Activated CD8-positive, alpha-beta memory T cell treated with anti-CD3 and anti-CD28 coated beads for 36 hours (primary cell): ENCODE results near the gene SPAG4. TPM values are rescaled to one million over a fixed set of nuclear protein-coding genes. Genes with fewer than 3 reads are reported as not detected.

Experiments used
- CTCF ChIA-PET: fragments of 350-600 bp; sonication (Branson Sonifier 250); formaldehyde crosslinking; loops from one replicate; lab custom pipeline; 2021; ENCODE audit warnings: antibody characterized with exemption; lab: Charles Lee
- POLR2A ChIA-PET: fragments of 350-600 bp; sonication (Branson Sonifier 250); formaldehyde crosslinking; loops from one replicate; lab custom pipeline; 2021; ENCODE audit warnings: antibody characterized with exemption; lab: Charles Lee
- total RNA-seq, 2 experiments: library from RNA; stranded (reverse); gene quantifications; one replicate each; pipeline ENCODE4 v1.2.3, GENCODE V29; 2021

The SPAG4 gene
- total RNA-seq, 2 experiments from 2014 or later: 3.5 to 4.7 TPM

DNA sequence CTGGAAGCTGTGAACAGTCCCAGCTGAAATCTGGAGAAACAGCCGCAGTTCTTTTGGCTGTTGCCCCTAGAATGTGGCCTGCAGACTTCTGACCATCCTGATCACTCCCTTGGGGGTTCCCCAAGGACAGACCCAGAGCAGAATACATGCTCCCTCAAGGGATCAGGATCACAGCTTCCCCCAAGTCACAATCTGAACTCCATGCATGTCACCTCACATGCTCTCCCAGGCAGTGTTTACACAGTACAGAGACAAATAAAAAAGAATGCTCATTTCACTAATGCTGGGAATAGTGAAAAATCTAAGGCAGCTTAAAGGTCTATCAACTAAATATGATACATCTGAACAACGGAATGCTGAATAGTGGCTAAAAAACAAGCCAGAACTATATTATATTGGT is 20.5 kb downstream of the SPAG4 start:
- ChIA-PET POLR2A (interaction anchor here (0.6 kb wide), 1 partner anchor 11 kb away, joined by 3 read pairs; no protein-coding TSS in a partner anchor), CTCF (interaction anchor here (0.5 kb wide), 2 partner anchors 140 to 1104 kb away, joined by 4 read pairs; no protein-coding TSS in a partner anchor)

DNA sequence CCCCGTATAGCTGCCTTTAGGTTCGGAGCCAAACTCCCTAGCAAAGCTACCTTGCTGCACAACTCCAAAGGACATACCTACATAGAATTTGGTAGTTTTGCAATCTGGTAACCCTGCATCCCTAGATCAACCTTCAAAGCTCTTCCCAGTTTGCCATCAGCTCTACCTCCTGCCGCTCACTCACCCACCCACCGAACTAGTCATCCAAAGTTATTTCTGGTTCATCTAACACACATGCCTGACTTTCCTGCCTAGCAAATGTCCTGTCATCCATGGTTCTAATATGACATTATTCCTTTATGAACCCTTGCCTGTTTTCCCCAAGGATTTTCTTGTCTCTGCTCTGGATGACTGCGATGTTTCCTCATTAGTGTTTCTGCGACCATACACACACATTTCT is 21.6 kb downstream of the SPAG4 start:
- ChIA-PET POLR2A (interaction anchor here (0.6 kb wide), 1 partner anchor 103 kb away, joined by 3 read pairs; no protein-coding TSS in a partner anchor), CTCF (no interaction called here)

DNA sequence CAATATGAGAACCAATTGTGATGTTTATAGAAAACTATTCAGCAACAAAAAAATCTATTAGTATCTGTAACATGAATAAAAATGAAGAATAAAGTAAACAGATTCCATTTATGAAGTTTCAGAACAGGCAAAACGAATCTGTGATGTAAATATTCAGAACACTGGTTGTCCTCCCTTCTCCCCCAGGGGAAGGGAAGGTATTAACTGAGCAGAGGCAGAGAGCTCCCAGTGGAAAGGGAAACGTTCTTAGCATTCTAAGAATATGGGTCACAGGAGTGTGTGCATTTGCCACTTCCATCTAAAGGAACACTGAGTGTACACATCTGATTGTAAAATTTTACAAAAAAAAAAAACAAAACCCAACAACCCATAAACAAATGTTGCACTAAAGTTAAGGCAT is 23.1 kb downstream of the SPAG4 start:
- ChIA-PET POLR2A (no interaction called here), CTCF (no interaction called here)

GRCh38 chr20:35640724-35641123 is 25.1 kb downstream of the SPAG4 start:
- ChIA-PET CTCF (no interaction called here), POLR2A (no interaction called here)

DNA sequence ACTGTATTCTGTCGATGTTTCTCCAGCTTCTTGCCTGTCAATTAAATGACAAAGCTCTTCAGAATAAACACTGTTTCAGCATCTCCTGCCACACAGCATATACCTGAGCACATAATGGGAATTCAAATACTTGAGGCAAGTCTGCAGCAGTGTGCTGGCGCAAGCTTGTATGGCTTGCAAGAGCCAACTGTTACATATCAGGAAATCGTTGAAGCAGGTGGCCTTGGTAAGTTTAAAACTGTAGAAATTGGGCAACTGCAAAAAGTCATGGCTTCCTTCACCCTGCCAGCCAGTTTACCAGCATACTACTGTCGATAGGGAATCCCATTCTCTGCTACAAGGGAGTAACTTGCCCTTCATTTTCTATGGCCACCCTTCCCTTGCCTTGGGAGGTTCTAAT is 26.1 kb downstream of the SPAG4 start:
- CTCF ChIA-PET: no interaction called here
- POLR2A ChIA-PET: no interaction called here

DNA sequence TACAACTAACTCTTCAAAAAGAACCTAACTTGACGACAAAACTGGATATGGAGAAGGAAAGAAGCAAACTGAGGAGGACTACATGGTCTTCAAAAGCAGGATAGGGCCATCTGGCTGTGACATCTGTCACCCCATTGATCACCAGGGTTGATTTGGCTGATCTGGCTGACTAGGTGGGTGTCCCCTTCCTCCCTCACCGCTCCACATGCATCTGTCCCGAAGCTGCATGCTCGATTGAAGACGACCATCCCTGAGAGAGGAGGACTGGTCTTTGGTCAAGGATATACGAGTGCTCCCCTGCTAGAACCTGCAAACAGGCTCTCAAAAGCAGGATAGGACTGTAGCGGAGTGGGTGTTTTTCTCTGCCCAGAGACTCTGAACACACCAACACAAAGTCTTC is 27.4 kb downstream of the SPAG4 start:
- ChIA-PET POLR2A (no interaction called here), CTCF (no interaction called here)

DNA sequence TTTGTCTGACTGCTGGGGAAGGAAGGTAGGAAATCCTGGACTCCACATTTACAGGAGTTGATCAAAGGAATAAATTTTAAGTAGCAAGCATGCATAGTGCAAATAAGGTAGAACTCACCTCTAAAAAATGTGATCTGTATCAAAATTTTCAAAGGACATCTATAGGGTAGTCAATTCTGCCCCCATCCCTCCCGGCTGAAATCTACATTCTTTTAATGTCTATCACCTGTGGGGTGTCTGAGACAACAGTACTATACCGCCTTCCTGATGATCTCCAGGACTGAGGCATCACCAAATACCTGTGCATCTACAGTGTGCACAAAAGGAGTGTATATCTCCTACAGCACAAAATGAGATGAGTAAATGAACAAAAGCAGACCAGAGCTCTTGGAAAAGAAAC is 29.2 kb downstream of the SPAG4 start:
- CTCF ChIA-PET: no interaction called here
- POLR2A ChIA-PET: interaction anchor here (0.6 kb wide), 1 partner anchor 29 kb away, joined by 5 read pairs; the partner anchor contains the start of gene SPAG4

DNA sequence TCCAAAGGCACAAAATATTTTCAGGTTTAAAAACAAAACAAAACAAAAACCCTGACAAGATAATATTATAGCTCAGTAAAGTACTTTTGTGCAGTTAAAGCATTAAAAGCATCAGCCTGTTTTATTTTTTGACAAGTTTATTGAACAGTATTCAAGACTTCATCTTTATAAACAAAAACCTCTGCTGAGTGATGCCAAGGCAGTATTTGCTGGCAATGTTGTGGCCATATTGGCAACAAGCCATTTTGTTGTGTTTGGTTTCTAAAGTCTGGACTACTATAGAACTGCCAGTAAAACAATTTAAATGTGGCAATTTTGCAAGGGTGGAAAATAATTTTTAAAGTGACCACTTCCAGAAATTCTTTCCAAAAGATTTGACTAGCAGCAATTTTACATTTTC is 33.2 kb downstream of the SPAG4 start:
- POLR2A ChIA-PET: no interaction called here
- CTCF ChIA-PET: interaction anchor here (1.2 kb wide), 1 partner anchor 15 kb away, joined by 3 read pairs; the partner anchor contains the start of genes CPNE1 and RBM12

DNA sequence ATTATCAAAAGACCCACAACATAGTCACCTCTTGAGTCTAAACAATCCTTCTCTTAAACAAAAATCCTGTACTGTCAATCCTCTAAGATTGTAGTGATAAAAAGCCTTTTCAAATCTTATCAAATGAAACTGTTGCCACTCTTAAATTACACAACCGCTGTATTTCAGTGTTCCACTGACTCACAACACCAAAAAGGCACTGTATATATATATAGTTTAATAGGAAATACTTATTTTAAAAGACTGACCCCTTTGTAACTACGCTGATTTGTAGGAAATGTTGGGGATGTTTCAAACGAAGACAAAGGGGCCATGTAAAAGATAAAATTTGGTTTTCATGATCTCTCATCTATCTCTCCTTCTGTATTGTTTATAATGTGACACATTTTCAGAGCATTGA is 35.0 kb downstream of the SPAG4 start:
- ChIA-PET POLR2A (no interaction called here), CTCF (no interaction called here)

DNA sequence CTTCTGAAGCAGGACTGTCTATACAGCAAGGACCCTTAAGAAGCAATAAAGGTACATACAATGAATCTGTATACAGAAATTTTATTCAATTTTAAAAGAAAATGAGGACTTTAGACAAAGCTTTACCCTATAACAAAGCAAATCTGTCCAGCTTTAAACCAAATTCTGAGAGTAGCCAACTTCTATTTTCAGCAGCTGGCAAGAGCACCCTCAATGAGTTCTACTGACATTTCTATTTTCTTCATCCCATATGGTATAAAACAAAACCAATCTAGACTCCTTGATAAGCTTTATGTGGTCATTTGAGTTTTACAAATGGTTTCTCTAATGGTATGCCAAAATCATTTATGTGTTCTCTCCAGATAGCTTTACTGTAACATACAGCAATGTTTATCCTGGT is 36.3 kb downstream of the SPAG4 start:
- POLR2A ChIA-PET: no interaction called here
- CTCF ChIA-PET: no interaction called here

GRCh38 chr20:35652641-35653429 is 37.2 kb downstream of the SPAG4 start:
- POLR2A ChIA-PET: interaction anchor here (0.6 kb wide), 1 partner anchor 84 kb away, joined by 3 read pairs; no protein-coding TSS in a partner anchor
- CTCF ChIA-PET: no interaction called here

DNA sequence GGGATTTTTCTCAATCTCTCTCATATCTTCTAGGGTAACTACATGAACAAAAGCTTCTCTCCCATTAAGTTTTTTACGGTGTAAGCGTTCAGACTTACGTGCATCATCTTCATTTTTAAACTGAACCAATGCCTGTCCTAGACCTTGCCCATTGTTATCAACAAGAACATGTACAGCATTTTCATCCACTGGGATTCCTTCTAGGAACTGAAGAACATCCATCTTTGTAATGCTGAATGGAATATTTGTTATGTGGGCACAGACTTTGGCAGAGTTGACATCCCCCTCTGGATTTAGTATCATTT is 37.8 kb downstream of the SPAG4 start:
- ChIA-PET CTCF (no interaction called here), POLR2A (interaction anchor here (0.6 kb wide), 1 partner anchor 85 kb away, joined by 3 read pairs; no protein-coding TSS in a partner anchor)

- POLR2A ChIA-PET: interaction anchor here (0.6 kb wide), 1 partner anchor 85 kb away, joined by 3 read pairs; no protein-coding TSS in a partner anchor
- CTCF ChIA-PET: no interaction called here
Measured at GRCh38 chr20:35653893-35654292, 38.3 kb downstream of the SPAG4 start.

DNA sequence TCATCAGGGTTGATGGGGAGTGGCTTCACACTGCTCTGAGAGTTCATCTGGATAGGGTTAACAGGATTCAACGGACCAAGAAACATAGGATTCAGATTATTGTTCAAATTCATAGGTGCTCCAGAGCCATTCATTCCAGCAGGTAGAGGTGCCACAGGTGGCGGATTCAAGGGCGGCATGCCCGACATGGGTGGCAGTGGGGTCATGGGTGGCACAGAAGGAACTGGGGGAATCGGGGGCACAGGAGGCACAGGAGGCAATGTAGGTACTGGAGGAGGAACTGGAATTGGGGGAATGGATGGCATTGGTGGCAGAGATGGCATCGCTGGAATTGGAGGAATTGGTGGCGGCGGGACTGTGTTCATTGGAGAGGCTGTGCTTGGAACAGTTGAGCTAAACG is 38.8 kb downstream of the SPAG4 start:
- ChIA-PET POLR2A (no interaction called here), CTCF (no interaction called here)

- ChIA-PET CTCF (no interaction called here), POLR2A (no interaction called here)
Measured at GRCh38 chr20:35657271-35657670, 41.6 kb downstream of the SPAG4 start.

DNA sequence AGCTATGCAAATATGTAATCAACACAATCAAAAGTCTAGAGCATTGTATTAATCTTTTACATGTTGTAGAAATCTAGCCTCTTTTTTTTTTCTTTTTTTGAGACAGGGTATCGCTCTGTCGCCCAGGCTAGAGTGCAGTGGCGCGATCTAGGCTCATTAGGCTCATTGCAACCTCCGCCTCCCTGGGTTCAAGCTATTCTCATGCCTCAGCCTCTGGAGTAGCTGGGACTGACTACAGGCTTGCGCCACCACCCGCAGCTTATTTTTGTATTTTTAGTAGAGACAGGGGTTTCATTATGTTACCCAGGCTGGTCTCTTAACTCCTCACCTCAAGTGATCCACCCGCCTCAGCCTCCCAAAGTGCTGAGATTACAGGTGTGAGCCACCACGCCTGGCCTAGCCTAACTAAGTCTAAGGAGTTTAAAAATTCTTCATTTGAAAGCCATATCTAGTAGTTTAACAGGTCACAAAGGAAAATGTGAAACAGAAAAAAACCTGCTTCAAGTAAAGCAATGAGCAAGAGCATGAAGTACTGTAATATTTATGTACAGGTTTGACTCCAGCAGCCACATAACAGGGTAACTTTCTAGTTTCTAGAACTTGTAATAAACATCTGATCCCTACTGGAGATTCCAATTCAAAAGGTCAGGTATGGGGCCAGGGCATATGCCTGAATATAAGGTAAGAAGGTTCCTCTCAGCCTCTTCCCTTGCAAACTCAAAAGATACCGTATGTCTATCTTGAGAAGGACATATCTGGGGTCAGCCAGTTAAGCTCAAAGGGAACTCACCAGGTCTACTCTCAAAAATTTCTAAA is 44.7 kb downstream of the SPAG4 start:
- ChIA-PET POLR2A (interaction anchor here (0.5 to 5.7 kb wide), 5 partner anchors 42 to 1519 kb away, joined by 3 to 77 read pairs (median 3); partner anchors contain the start of genes MROH8, RPN2 and SPAG4), CTCF (interaction anchor here (0.9 to 2.1 kb wide), 4 partner anchors 39 to 45 kb away, joined by 3 to 6 read pairs (median 4); partner anchors contain the start of gene SPAG4)

- CTCF ChIA-PET: interaction anchor here (0.9 to 2.1 kb wide), 6 partner anchors 40 to 293 kb away, joined by 3 to 6 read pairs (median 3); partner anchors contain the start of genes SCAND1 and SPAG4
- POLR2A ChIA-PET: interaction anchor here (0.5 to 5.7 kb wide), 5 partner anchors 13 to 1518 kb away, joined by 3 to 77 read pairs (median 4); partner anchors contain the start of genes MROH8, RPN2 and SPAG4
Measured at GRCh38 chr20:35661053-35661452, 45.4 kb downstream of the SPAG4 start.

DNA sequence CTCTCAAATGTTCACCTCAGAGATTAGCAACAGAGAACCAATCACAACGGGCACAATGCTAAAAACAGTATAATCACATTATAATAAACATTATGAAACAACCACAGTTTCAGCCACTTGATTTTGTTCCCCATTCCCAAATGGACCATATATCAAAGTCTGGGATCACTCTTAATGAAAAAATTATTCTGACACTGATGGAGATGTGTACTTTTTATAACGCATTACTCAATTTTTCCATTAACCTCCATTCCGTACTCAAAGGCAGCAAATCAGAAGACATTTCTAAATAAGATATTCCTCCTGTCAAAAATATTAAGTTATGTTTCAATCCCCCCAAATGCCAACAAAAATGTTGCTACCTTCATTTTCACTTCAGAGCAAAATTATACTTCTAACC is 46.3 kb downstream of the SPAG4 start:
- CTCF ChIA-PET: interaction anchor here (1.0 to 2.1 kb wide), 4 partner anchors 42 to 292 kb away, joined by 3 to 6 read pairs (median 4); partner anchors contain the start of genes SCAND1 and SPAG4

GRCh38 chr20:35662551-35662950 is 46.9 kb downstream of the SPAG4 start:
- POLR2A ChIA-PET: interaction anchor here (2.6 to 5.7 kb wide), 2 partner anchors 44 to 80 kb away, joined by 31 to 77 read pairs; partner anchors contain the start of genes RBM39 and SPAG4

More for the DNA sequence above, 46.3 kb downstream of the SPAG4 start:
- POLR2A ChIA-PET: interaction anchor here (0.7 to 5.7 kb wide), 3 partner anchors 14 to 107 kb away, joined by 4 to 77 read pairs (median 5); partner anchors contain the start of gene SPAG4

More at GRCh38 chr20:35662551-35662950, 46.9 kb downstream of the SPAG4 start:
- CTCF ChIA-PET: interaction anchor here (1.8 to 2.1 kb wide), 2 partner anchors 43 to 291 kb away, joined by 5 to 6 read pairs; partner anchors contain the start of gene SCAND1
